H1 (cell line): ENCODE measurements around the gene KCNJ2. TPM values are rescaled to one million over a fixed set of nuclear protein-coding genes. Genes with fewer than 3 reads are reported as not detected.

Experiments
- ASH2L ChIP-seq: fragments of 200-600, 300-600 bp; sonication (generic); IDR thresholded peaks from one replicate; pipeline ENCODE4 v1.7.1; 2017; ENCODE audit warnings: low read length
- CHD1 ChIP-seq: IDR thresholded peaks from 2 replicates; pipeline ENCODE4 v1.6.1; 2012; ENCODE audit warnings: low read depth, low read length, improper control_type of control experiment
- CTBP2 ChIP-seq: IDR thresholded peaks from 2 replicates; pipeline ENCODE4 v1.7.0; 2011; ENCODE audit warnings: borderline replicate concordance, mild to moderate bottlenecking, moderate library complexity, mixed read lengths, low read length; ENCODE audit not compliant: insufficient read depth, insufficient read length
- EP300 ChIP-seq, 2 experiments: IDR thresholded peaks; 1 replicate in 1 of 2; 2 replicates in 1 of 2; pipeline ENCODE4 v1.6.1; 2011 to 2012; ENCODE audit warnings: low read depth in 2 of 2, low read length in 2 of 2, mild to moderate bottlenecking in 2 of 2, borderline replicate concordance in 1 of 2, inconsistent platforms in 1 of 2, moderate library complexity in 1 of 2
- GABPA ChIP-seq: IDR thresholded peaks from 2 replicates; pipeline ENCODE4 v1.6.1; 2011; ENCODE audit warnings: mild to moderate bottlenecking, low read length, moderate library complexity, borderline replicate concordance; ENCODE audit not compliant: insufficient read depth
- PHF8 ChIP-seq: fragments of 200-600 bp; sonication (generic); conservative IDR thresholded peaks from 2 replicates; pipeline ENCODE4 v1.7.1; 2012; ENCODE audit warnings: low read depth, mild to moderate bottlenecking, inconsistent platforms, low read length, moderate library complexity
- RAD21 ChIP-seq, 2 experiments: IDR thresholded peaks in 1 of 2; conservative IDR thresholded peaks in 1 of 2; 2 replicates each; pipeline ENCODE4 v1.6.1; 2011; ENCODE audit warnings: low read depth in 2 of 2, low read length in 2 of 2, improper control_type of control experiment in 1 of 2, inconsistent platforms in 1 of 2, mild to moderate bottlenecking in 1 of 2, moderate library complexity in 1 of 2
- SP2 ChIP-seq: IDR thresholded peaks from 2 replicates; pipeline ENCODE4 v1.6.1; 2012; ENCODE audit warnings: mild to moderate bottlenecking, low read length, inconsistent platforms
- TAF7 ChIP-seq: optimal IDR thresholded peaks from 2 replicates; pipeline ENCODE3; 2011; ENCODE audit warnings: low read depth, mild to moderate bottlenecking, inconsistent platforms, low read length, moderate library complexity, borderline replicate concordance
- polyA plus RNA-seq, 7 experiments: library from polyadenylated mRNA; depleted of rRNA in 3 of 7; stranded (reverse) in 5 of 7; unstranded in 2 of 7; fragments of >200 nt in 5 of 7; fragments of 200-250 nt in 2 of 7; gene quantifications; 1 replicate in 5 of 7; 2 replicates in 1 of 7; 4 replicates in 1 of 7; pipeline versions ENCODE4 v1.2.1 to v1.2.3, GENCODE V29; 2011 to 2013; ENCODE audit warnings: missing spikeins in 2 of 7, mixed read lengths in 2 of 7
- total RNA-seq: library from RNA; stranded (reverse); fragmentation: NEBNext Ultra II Directional; extraction: Animal tissue kit (Norgen Biotek cat#: 25700); gene quantifications from 2 replicates; pipeline ENCODE4 v1.2.1, GENCODE V29; 2021
- TF ChIP-seq, protein P1 (sequence below): fragments of 300-600 bp; sonication (generic); IDR thresholded peaks from 2 replicates; pipeline ENCODE4 v1.7.1; 2012; ENCODE audit warnings: low read length, moderate library complexity, mild to moderate bottlenecking, inconsistent platforms; ENCODE audit not compliant: insufficient replicate concordance
- TF ChIP-seq, protein P2 (sequence below): IDR thresholded peaks from 2 replicates; pipeline ENCODE4 v1.6.1; 2012; ENCODE audit warnings: inconsistent platforms

The KCNJ2 gene
- total and polyA plus RNA-seq, 2 of the 8 experiments (the other 6 are each of a cell fraction or from before 2014, with no cell fraction given) = 0.23 to 0.76 TPM

DNA sequence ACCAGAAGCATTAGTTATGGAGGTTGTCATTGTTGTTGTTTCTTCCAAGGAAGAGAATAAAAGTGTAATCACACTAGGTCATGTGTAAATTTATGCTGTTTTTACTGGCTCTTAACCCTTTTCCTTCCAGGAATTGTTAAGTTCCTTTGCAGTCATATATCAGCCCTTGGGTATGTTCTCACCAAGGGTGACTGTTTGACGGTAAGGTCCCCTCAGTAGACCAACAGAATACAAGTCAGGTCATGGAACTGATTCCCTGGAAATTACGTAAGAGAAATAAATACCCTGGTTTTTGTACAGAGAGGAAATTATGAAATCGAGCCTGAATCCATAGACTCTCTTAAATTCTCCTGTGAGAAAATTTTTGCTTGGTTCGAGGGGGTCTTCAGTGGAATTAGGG is 11.2 kb upstream of the KCNJ2 start (continued):
- TF ChIP-seq, protein P1, sequence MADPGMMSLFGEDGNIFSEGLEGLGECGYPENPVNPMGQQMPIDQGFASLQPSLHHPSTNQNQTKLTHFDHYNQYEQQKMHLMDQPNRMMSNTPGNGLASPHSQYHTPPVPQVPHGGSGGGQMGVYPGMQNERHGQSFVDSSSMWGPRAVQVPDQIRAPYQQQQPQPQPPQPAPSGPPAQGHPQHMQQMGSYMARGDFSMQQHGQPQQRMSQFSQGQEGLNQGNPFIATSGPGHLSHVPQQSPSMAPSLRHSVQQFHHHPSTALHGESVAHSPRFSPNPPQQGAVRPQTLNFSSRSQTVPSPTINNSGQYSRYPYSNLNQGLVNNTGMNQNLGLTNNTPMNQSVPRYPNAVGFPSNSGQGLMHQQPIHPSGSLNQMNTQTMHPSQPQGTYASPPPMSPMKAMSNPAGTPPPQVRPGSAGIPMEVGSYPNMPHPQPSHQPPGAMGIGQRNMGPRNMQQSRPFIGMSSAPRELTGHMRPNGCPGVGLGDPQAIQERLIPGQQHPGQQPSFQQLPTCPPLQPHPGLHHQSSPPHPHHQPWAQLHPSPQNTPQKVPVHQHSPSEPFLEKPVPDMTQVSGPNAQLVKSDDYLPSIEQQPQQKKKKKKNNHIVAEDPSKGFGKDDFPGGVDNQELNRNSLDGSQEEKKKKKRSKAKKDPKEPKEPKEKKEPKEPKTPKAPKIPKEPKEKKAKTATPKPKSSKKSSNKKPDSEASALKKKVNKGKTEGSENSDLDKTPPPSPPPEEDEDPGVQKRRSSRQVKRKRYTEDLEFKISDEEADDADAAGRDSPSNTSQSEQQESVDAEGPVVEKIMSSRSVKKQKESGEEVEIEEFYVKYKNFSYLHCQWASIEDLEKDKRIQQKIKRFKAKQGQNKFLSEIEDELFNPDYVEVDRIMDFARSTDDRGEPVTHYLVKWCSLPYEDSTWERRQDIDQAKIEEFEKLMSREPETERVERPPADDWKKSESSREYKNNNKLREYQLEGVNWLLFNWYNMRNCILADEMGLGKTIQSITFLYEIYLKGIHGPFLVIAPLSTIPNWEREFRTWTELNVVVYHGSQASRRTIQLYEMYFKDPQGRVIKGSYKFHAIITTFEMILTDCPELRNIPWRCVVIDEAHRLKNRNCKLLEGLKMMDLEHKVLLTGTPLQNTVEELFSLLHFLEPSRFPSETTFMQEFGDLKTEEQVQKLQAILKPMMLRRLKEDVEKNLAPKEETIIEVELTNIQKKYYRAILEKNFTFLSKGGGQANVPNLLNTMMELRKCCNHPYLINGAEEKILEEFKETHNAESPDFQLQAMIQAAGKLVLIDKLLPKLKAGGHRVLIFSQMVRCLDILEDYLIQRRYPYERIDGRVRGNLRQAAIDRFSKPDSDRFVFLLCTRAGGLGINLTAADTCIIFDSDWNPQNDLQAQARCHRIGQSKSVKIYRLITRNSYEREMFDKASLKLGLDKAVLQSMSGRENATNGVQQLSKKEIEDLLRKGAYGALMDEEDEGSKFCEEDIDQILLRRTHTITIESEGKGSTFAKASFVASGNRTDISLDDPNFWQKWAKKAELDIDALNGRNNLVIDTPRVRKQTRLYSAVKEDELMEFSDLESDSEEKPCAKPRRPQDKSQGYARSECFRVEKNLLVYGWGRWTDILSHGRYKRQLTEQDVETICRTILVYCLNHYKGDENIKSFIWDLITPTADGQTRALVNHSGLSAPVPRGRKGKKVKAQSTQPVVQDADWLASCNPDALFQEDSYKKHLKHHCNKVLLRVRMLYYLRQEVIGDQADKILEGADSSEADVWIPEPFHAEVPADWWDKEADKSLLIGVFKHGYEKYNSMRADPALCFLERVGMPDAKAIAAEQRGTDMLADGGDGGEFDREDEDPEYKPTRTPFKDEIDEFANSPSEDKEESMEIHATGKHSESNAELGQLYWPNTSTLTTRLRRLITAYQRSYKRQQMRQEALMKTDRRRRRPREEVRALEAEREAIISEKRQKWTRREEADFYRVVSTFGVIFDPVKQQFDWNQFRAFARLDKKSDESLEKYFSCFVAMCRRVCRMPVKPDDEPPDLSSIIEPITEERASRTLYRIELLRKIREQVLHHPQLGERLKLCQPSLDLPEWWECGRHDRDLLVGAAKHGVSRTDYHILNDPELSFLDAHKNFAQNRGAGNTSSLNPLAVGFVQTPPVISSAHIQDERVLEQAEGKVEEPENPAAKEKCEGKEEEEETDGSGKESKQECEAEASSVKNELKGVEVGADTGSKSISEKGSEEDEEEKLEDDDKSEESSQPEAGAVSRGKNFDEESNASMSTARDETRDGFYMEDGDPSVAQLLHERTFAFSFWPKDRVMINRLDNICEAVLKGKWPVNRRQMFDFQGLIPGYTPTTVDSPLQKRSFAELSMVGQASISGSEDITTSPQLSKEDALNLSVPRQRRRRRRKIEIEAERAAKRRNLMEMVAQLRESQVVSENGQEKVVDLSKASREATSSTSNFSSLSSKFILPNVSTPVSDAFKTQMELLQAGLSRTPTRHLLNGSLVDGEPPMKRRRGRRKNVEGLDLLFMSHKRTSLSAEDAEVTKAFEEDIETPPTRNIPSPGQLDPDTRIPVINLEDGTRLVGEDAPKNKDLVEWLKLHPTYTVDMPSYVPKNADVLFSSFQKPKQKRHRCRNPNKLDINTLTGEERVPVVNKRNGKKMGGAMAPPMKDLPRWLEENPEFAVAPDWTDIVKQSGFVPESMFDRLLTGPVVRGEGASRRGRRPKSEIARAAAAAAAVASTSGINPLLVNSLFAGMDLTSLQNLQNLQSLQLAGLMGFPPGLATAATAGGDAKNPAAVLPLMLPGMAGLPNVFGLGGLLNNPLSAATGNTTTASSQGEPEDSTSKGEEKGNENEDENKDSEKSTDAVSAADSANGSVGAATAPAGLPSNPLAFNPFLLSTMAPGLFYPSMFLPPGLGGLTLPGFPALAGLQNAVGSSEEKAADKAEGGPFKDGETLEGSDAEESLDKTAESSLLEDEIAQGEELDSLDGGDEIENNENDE = no peak
- TF ChIP-seq SP2 (no peak), RAD21 (IDR thresholded peaks at IDR 0.05 in 1 of 2, conservative IDR thresholded peaks at IDR 0.05 in 1 of 2; ENCODE audit: low read depth in 2 of 2, low read length in 2 of 2) (no peak), EP300 (IDR thresholded peaks at IDR 0.05; ENCODE audit: borderline replicate concordance in 1 of 2, low read depth in 2 of 2, low read length in 2 of 2) (no peak), ASH2L (no peak), CHD1 (no peak), PHF8 (no peak), GABPA (no peak), TAF7 (no peak), CTBP2 (no peak)
- TF ChIP-seq, protein P2, sequence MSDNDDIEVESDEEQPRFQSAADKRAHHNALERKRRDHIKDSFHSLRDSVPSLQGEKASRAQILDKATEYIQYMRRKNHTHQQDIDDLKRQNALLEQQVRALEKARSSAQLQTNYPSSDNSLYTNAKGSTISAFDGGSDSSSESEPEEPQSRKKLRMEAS = no peak
